Prostate gland (tissue), 2 donors: ENCODE measurements around the gene LMAN2. TPM values are rescaled to one million over a fixed set of nuclear protein-coding genes. Genes with fewer than 3 reads are reported as not detected.

Experiments
- DNase-seq: peaks from one replicate; pipeline ENCODE4 v3.0.0-alpha.2; 2019; ENCODE audit warnings: low spot score
- H3K27ac ChIP-seq, 2 donors: fragments of 200-600 bp; sonication (generic); 2 replicates each; pipeline ENCODE4 v1.5.1; 2017 to 2019
- H3K27me3 ChIP-seq: fragments of 200-600 bp; sonication (generic); replicated peaks from 2 replicates; pipeline ENCODE4 v1.5.1; 2019; ENCODE audit not compliant: insufficient read depth
- H3K36me3 ChIP-seq, 2 donors: fragments of 200-600 bp; sonication (generic); 1 replicate in 1 of 2; 2 replicates in 1 of 2; pipeline versions ENCODE4 v1.5.1 to v1.8.1; 2017 to 2019
- H3K4me1 ChIP-seq: fragments of 200-600 bp; sonication (generic); replicated peaks from 2 replicates; pipeline ENCODE4 v1.5.1; 2019
- H3K4me3 ChIP-seq, 2 donors: fragments of 200-600 bp; sonication (generic); 2 replicates each; pipeline ENCODE4 v1.5.1; 2017 to 2019
- H3K9me3 ChIP-seq: fragments of 200-600 bp; sonication (generic); 2 replicates; pipeline ENCODE4 v1.5.1; 2017
- POLR2A ChIP-seq: fragments of 450-650 bp; IDR thresholded peaks from one replicate; pipeline ENCODE4 v1.6.1; 2016; ENCODE audit warnings: antibody characterized with exemption, mild to moderate bottlenecking
- POLR2AphosphoS5 ChIP-seq: sonication (generic); formaldehyde crosslinking; IDR thresholded peaks from one replicate; pipeline ENCODE4 v1.6.1; 2017; ENCODE audit warnings: antibody characterized with exemption
- WGBS: methylation state at CpG from one replicate; pipeline ENCODE4 v1.1.5; 2018; 5-methylcytosine and 5-hydroxymethylcytosine counted together
- intact Hi-C: fragments of 100-400 bp; cut with DNase I; formaldehyde crosslinking; loops from one replicate; pipeline ENCODE4 v1.14.2; 2022
- total RNA-seq, 2 donors: library from RNA; depleted of rRNA; stranded (reverse); fragments of >200 nt; gene quantifications; one replicate each; pipeline ENCODE4 v1.1.0, GENCODE V29; 2016
- TF ChIP-seq, protein P1 (sequence below), 4 experiments: fragments of 200-600 bp in 2 of 4; fragments of 450-650 bp in 2 of 4; sonication (generic) in 2 of 4; IDR thresholded peaks; 1 replicate in 3 of 4; 2 replicates in 1 of 4; pipeline ENCODE4 v1.5.1; 2016 to 2019; ENCODE audit warnings: antibody characterized with exemption in 4 of 4, mild to moderate bottlenecking in 2 of 4, moderate library complexity in 2 of 4

LMAN2 gene
- total RNA-seq, 2 donors from 2014 or later, result 350 to 369 TPM

DNA sequence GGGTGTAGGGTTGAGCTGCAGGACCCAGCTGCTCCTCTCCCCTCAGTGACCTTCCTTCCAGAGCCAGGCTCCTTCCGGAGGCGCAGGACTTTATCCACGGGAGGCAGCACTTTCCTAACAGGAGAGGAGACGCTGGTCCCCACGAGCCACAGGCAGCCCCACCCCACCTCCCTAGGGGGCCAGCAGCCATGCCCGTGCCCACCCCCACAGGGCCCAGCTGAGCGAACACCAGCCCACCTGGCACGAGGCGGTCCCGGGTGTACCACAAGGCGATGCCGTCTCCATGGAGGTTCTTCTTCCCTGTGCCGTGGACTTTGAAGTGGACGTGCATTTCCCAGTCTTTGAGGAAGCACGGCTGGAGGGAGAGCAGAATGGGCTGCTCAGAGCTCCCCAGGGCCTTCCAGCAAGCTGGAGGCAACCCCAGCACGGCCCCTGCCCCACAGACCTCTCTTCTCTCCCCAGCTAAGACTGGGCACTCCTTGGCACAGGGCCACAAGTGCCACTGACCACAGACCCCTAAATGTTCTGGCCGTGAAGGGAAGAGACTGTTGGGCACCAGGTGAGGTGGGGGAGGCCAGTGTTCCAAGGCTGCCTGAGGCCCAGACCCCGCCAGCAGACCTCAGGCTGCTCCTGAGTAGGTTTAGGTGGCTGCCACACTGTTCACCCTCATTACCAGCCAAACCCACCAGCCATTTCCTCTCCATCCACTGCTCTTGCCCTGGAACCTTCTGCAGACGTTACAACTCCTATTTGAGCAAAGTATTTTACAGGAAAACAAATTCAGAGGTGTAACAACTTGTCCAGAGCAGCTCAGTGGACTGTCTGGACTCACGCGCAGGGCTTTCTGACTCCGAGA is 13.0 kb downstream of the LMAN2 start:
- TF ChIP-seq POLR2A, result no peak
- TF ChIP-seq, protein P1, sequence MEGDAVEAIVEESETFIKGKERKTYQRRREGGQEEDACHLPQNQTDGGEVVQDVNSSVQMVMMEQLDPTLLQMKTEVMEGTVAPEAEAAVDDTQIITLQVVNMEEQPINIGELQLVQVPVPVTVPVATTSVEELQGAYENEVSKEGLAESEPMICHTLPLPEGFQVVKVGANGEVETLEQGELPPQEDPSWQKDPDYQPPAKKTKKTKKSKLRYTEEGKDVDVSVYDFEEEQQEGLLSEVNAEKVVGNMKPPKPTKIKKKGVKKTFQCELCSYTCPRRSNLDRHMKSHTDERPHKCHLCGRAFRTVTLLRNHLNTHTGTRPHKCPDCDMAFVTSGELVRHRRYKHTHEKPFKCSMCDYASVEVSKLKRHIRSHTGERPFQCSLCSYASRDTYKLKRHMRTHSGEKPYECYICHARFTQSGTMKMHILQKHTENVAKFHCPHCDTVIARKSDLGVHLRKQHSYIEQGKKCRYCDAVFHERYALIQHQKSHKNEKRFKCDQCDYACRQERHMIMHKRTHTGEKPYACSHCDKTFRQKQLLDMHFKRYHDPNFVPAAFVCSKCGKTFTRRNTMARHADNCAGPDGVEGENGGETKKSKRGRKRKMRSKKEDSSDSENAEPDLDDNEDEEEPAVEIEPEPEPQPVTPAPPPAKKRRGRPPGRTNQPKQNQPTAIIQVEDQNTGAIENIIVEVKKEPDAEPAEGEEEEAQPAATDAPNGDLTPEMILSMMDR (IDR thresholded peaks at IDR 0.05), result no peak
- TF ChIP-seq POLR2AphosphoS5, result no peak
- Histone ChIP-seq H3K27me3 (no peaks in the 10 kb centered on the region), H3K4me1 (no peaks in the 10 kb centered on the region), H3K9me3 (no peaks in the 10 kb centered on the region), H3K27ac (no peak overlapping the region), H3K4me3 (no peak overlapping the region), H3K36me3 (peaks cover 6 to 19% of the 10 kb centered on the region in 2 donors)
- intact Hi-C loops, result no loop called here
- 84% methylated on average over 22 of the region's 22 CpGs for WGBS
- no peak for DNase-seq

DNA sequence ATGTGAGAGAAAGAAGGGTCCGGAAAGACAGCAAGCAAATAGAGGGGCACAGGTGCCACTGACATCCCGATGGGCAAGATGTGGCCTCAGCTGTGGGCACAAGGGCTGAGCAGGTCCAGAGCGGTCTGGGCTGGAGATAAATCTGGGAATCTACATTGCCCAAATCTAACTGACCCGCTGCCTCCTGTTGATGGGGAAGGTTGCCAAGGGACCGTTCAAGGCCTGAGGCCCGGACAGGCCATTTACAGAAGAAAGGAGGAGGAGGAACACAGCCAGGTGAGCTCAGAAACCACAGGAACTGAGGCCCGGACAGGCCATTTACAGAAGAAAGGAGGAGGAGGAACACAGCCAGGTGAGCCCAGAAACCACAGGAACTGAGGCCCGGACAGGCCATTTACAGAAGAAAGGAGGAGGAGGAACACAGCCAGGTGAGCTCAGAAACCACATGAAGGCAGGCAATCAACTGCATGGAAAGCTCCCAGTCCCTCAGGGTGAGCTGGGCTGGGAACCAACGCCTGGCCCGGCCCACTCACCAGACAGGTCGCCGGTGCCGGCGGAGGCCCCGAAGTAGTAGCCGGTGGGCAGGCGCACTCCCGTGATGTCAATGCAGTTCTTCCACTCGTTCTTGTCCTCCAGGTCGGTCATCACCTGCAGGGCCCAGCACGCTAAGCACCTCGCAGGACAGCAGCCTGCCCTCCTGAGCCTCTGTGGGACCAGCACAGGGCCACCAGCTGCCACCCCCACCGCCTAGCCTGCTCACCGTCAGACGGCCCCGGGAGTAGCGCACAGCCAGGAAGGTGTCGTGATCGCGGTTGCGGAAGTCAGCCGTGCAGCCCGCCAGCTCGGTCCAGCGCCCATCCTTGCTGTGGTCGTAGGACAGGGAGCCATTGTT is 14.6 kb downstream of the LMAN2 start:
- 92% methylated on average over 33 of the region's 36 CpGs for WGBS
- no peak overlapping the region for H3K27ac ChIP-seq
- no peaks in the 10 kb centered on the region for H3K9me3 ChIP-seq
- no peak overlapping the region for H3K4me3 ChIP-seq
- H3K27me3 ChIP-seq, result no peaks in the 10 kb centered on the region
- no peak for DNase-seq
- H3K36me3 ChIP-seq, result peaks cover 6 to 32% of the 10 kb centered on the region in 2 donors
- H3K4me1 ChIP-seq, result no peaks in the 10 kb centered on the region
- no peak for TF ChIP-seq POLR2A
- TF ChIP-seq POLR2AphosphoS5, result no peak
- TF ChIP-seq, protein P1 (IDR thresholded peaks at IDR 0.05), result no peak
- intact Hi-C loops, result no loop called here

DNA sequence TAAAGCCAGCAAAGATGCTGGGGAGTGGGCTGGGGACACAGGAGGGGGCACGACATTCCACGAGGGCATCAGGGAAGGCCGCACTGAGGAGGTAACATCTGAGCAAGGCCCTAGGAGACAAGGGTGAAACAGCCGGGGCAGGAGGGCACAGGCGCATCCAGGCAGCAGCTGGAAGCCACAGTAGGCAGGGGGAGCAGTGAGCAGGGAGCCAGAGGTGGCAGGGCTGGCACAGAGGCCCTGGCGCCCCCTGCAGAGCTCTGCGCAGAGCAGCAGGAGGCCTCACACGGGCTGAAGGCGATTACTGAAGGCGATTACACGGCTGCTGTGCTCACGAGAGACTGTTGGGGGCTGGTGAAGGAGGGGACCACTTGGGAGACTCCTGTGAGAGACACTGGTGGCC is 15.4 kb downstream of the LMAN2 start:
- TF ChIP-seq POLR2A (no peak), POLR2AphosphoS5 (no peak)
- Histone ChIP-seq H3K4me1 (no peaks in the 10 kb centered on the region), H3K36me3 (peaks cover 6 to 35% of the 10 kb centered on the region in 2 donors), H3K9me3 (no peaks in the 10 kb centered on the region), H3K4me3 (no peak overlapping the region), H3K27ac (no peak overlapping the region), H3K27me3 (no peaks in the 10 kb centered on the region)
- intact Hi-C loops, result no loop called here
- DNase-seq, result no peak
- WGBS, result 63% methylated on average over 12 of the region's 12 CpGs

DNA sequence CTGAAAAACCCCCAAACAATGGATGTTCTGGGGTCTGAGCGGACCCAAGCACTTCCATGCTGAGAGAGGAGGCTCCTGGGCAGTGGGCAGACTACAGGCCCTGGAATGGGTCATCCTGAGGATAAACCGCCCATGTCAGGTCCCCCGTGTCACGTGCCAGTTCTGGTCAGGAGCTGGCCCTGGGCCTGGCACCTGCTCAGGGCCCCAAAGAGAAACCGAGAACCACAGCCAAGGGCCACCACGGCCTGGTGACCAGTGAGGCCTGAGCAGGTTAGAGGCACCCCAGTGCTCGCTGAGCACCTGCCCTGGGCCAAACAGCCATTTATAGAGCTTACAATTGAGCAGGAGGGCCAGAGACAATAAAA is 15.8 kb downstream of the LMAN2 start:
- H3K4me1 ChIP-seq, result no peaks in the 10 kb centered on the region
- no peak overlapping the region for H3K27ac ChIP-seq
- H3K4me3 ChIP-seq, result no peak overlapping the region
- WGBS, result 95% methylated on average over 7 of the region's 7 CpGs
- TF ChIP-seq, protein P1 (IDR thresholded peaks at IDR 0.05), result no peak
- TF ChIP-seq POLR2AphosphoS5, result no peak
- TF ChIP-seq POLR2A, result no peak
- H3K36me3 ChIP-seq, result peaks cover 6 to 35% of the 10 kb centered on the region in 2 donors
- no peak for DNase-seq
- no peaks in the 10 kb centered on the region for H3K27me3 ChIP-seq
- intact Hi-C loops, result no loop called here
- no peaks in the 10 kb centered on the region for H3K9me3 ChIP-seq
